ENCODE data around the gene PDE6C.

Gene PDE6C

DNA sequence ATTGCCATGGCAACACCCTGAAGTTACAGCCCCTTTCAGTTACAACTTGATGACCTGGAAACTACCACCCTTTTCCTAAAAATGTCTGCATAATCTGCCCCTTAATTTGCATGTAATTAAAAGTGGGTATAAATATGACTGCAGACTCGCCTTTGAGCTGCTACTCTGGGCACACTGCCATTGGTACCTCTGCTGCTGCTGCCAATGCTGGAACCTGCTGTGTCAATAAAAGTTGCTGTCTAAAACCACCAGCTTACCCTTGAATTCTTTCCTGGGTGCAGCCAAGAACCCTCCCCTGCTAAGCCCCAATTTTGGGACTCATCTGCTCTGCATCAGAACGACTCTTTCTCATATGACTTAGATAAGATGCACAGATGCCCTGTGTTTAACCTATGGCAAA, 100.3 kb downstream of the PDE6C start:
- TF ChIP-seq, protein P1, sequence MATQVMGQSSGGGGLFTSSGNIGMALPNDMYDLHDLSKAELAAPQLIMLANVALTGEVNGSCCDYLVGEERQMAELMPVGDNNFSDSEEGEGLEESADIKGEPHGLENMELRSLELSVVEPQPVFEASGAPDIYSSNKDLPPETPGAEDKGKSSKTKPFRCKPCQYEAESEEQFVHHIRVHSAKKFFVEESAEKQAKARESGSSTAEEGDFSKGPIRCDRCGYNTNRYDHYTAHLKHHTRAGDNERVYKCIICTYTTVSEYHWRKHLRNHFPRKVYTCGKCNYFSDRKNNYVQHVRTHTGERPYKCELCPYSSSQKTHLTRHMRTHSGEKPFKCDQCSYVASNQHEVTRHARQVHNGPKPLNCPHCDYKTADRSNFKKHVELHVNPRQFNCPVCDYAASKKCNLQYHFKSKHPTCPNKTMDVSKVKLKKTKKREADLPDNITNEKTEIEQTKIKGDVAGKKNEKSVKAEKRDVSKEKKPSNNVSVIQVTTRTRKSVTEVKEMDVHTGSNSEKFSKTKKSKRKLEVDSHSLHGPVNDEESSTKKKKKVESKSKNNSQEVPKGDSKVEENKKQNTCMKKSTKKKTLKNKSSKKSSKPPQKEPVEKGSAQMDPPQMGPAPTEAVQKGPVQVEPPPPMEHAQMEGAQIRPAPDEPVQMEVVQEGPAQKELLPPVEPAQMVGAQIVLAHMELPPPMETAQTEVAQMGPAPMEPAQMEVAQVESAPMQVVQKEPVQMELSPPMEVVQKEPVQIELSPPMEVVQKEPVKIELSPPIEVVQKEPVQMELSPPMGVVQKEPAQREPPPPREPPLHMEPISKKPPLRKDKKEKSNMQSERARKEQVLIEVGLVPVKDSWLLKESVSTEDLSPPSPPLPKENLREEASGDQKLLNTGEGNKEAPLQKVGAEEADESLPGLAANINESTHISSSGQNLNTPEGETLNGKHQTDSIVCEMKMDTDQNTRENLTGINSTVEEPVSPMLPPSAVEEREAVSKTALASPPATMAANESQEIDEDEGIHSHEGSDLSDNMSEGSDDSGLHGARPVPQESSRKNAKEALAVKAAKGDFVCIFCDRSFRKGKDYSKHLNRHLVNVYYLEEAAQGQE (IDR thresholded peaks at IDR 0.05; ENCODE audit: insufficient read depth in 1 of 2, low read depth in 2 of 2, low read length in 2 of 2): no peak
- no peak for TF ChIP-seq FOXP2 (optimal IDR thresholded peaks at IDR 0.05; ENCODE audit: borderline replicate concordance, extremely low read depth, extremely low read length, insufficient read depth)

DNA sequence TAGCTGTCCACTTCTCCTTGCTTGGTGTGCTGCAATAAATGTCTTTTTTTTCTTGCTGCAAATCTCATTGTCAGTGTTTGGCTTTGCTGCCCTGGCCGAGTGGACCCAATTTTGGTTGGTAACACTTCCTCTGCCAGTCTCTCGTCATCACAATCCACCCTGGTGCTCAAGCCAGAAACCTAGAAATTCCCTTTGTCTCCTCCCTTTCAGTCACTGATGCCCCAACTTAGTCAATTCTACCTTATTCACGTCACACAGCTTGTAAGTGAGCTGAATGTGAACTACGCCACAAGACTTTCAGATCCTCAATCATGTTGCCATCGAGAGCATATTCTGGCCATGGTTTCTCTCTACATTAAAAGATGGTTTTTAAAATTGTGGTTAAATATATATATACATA, 103.0 kb downstream of the PDE6C start:
- no peak for TF ChIP-seq POLR2AphosphoS5 (IDR thresholded peaks at IDR 0.05; ENCODE audit: low read depth, low read length)
- no peak for TF ChIP-seq TAF1 (IDR thresholded peaks at IDR 0.05; ENCODE audit: borderline replicate concordance, insufficient read depth, low read length)
- TF ChIP-seq, protein P1 (IDR thresholded peaks at IDR 0.05; ENCODE audit: insufficient read depth in 1 of 2, low read depth in 2 of 2, low read length in 2 of 2): no peak
- TF ChIP-seq FOXP2 (optimal IDR thresholded peaks at IDR 0.05; ENCODE audit: borderline replicate concordance, extremely low read depth, extremely low read length, insufficient read depth): no peak
